ENCODE results near the gene MCCC1.

GRCh38 chr3:182981038-182981380 lies 118.3 kb downstream of the MCCC1 start:
- TF ChIP-seq FOXP2 (optimal IDR thresholded peaks at IDR 0.05; ENCODE audit: control extremely low read depth, extremely low read length, insufficient read depth) (no peak), POLR2AphosphoS5 (IDR thresholded peaks at IDR 0.05; ENCODE audit: borderline replicate concordance, low read depth, low read length) (no peak)

Measured in SK-N-MC (cell line).